AG04450 (cell line): ENCODE measurements around the gene CFAP58. TPM values are rescaled to one million over a fixed set of nuclear protein-coding genes. Genes with fewer than 3 reads are reported as not detected.

Experiments used
- CTCF ChIA-PET: fragments of 300-600, 350-600 bp; formaldehyde crosslinking; extraction: SDS; loops from one replicate; lab custom pipeline; 2022; ENCODE audit warnings: antibody characterized with exemption, inconsistent platforms; lab: Charles Lee
- POLR2A ChIA-PET: fragments of 350-600 bp; formaldehyde crosslinking; extraction: SDS; loops from one replicate; lab custom pipeline; 2021; ENCODE audit warnings: antibody characterized with exemption, inconsistent platforms; lab: Yijun Ruan, JAX
- DNase-seq: peaks from one replicate; pipeline ENCODE4 v3.0.0-alpha.2; 2011; ENCODE audit warnings: low read depth, low spot score
- H3K27ac ChIP-seq: one replicate; pipeline ENCODE4 v1.5.1; 2012; ENCODE audit warnings: low read depth, low read length, control low read depth
- H3K27me3 ChIP-seq: one replicate; pipeline ENCODE4 v1.6.0; 2012; ENCODE audit warnings: low read length; ENCODE audit not compliant: control insufficient read depth, insufficient read depth
- H3K4me3 ChIP-seq: 2 replicates; pipeline ENCODE4 v1.5.1; 2011; ENCODE audit warnings: mild to moderate bottlenecking, low read depth, low read length, control low read depth
- H3K9me3 ChIP-seq: 2 replicates; pipeline ENCODE4 v1.5.1; 2012; ENCODE audit warnings: low read length; ENCODE audit not compliant: control insufficient read depth, insufficient read depth
- polyA plus RNA-seq: library from polyadenylated mRNA; depleted of rRNA; stranded (reverse); fragments of >200 nt; gene quantifications from 2 replicates; pipeline ENCODE4 v1.2.3, GENCODE V29; 2011
- TF ChIP-seq, protein P1 (sequence below): IDR thresholded peaks from 2 replicates; pipeline ENCODE4 v1.5.1; 2011; ENCODE audit warnings: low read depth, low read length, control low read depth, inconsistent platforms

Gene CFAP58
- polyA plus RNA-seq, 1 experiment = 0.51 TPM

DNA sequence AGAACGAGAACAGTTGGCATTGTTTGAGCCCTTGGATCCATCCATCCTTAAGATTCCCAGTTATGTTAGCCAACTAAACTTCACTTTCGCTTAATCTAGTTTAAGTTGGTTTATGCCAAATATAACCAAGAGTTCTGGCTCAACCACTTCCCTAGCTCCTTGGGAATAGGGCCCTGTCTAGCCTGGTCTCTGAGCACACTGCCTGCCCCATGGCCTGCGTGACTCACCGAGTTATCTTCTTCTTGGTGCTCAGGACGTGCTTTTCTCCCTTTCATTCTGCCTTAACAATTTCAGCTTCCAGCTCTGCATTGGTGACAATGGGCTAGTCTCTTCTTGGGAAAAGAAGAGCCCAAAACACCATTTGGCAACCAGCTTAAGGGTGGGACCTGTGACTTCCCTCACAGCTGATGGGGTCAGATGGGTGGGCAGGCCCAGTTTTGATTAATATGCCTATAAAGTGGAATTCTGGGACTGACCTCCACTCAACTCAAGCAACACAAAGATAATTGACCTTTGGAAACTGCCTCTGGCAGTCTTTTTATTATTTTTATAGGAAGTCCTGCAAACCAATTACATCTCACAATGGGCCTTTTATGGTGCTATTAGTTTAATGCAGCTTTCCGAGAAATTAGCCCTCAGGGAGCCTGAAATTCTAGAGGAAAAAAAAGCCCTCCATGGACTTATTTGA lies 126.4 kb downstream of the CFAP58 start:
- no peaks in the 10 kb centered on the region for H3K9me3 ChIP-seq
- H3K27me3 ChIP-seq = no peaks in the 10 kb centered on the region
- CTCF ChIA-PET = no interaction called here
- POLR2A ChIA-PET = no interaction called here
- TF ChIP-seq, protein P1, sequence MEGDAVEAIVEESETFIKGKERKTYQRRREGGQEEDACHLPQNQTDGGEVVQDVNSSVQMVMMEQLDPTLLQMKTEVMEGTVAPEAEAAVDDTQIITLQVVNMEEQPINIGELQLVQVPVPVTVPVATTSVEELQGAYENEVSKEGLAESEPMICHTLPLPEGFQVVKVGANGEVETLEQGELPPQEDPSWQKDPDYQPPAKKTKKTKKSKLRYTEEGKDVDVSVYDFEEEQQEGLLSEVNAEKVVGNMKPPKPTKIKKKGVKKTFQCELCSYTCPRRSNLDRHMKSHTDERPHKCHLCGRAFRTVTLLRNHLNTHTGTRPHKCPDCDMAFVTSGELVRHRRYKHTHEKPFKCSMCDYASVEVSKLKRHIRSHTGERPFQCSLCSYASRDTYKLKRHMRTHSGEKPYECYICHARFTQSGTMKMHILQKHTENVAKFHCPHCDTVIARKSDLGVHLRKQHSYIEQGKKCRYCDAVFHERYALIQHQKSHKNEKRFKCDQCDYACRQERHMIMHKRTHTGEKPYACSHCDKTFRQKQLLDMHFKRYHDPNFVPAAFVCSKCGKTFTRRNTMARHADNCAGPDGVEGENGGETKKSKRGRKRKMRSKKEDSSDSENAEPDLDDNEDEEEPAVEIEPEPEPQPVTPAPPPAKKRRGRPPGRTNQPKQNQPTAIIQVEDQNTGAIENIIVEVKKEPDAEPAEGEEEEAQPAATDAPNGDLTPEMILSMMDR = no peak
- no peak overlapping the region for H3K27ac ChIP-seq
- H3K4me3 ChIP-seq = no peak overlapping the region
- no peak for DNase-seq

DNA sequence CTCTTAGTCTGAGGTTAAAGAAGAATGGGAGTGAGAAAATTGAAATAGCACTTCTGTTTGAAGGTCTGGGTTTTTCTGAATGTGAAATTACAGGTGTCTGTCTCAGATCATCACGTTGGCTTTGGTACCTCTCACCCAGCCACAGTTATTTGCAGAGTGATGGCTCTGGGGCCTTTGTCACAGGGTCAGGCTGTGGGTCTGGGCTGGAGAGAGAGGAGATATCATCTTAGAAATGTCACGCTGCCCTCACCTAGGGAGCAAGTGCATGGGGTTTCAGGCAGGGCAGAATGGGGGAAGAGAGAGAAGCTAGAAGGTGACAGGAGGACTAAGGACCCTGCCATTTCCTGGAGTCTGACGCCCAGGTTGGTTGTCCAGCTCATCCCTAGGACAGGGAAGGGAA lies 127.2 kb downstream of the CFAP58 start:
- no peak overlapping the region for H3K27ac ChIP-seq
- CTCF ChIA-PET = no interaction called here
- no peak for DNase-seq
- TF ChIP-seq, protein P1 = no peak
- H3K4me3 ChIP-seq = no peak overlapping the region
- POLR2A ChIA-PET = no interaction called here
- no peaks in the 10 kb centered on the region for H3K27me3 ChIP-seq
- no peaks in the 10 kb centered on the region for H3K9me3 ChIP-seq

DNA sequence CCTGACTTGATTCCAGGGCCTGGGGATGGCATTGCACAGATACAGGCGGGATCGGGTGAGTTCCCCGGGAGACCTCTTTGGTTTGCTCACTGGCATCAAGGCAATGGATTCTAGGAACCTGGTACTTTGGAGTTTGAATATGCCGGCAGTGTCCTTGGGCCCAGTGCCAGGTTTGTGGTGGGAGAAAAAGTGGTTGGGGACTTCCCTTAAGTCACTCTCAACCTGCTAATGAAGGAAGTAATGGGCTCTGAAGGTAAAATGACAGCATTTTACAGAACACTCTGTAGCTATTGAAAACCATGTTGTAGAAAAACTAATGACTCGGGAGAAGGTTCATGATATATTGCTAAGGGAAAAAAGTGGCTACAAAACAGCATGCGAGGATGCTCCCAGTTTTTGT lies 129.9 kb downstream of the CFAP58 start:
- CTCF ChIA-PET = no interaction called here
- Histone ChIP-seq H3K27ac (no peak overlapping the region), H3K4me3 (no peak overlapping the region), H3K27me3 (no peaks in the 10 kb centered on the region), H3K9me3 (no peaks in the 10 kb centered on the region)
- POLR2A ChIA-PET = no interaction called here
- DNase-seq = no peak
- TF ChIP-seq, protein P1 = no peak

DNA sequence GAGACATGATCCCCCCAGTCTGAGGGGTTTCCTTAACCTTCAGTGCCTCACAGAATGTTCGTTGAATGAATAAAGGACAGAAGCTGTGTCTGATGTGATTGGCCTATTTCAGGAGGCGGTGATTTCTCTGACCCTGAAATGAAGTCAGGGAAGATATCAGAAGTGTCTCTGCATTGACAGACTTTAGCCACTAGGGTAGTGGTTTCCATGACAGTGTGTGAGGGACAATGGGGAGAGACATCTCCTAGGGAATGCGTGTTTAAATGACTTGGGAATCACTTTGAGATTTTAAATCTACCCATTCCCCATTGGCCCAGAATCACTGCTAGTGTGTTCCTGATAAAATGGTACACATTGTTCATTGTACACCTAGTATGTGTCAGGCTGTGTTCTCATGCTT lies 132.0 kb downstream of the CFAP58 start:
- no peak overlapping the region for H3K27ac ChIP-seq
- no peaks in the 10 kb centered on the region for H3K9me3 ChIP-seq
- TF ChIP-seq, protein P1 = no peak
- no peak for DNase-seq
- ChIA-PET CTCF (no interaction called here), POLR2A (no interaction called here)
- no peaks in the 10 kb centered on the region for H3K27me3 ChIP-seq
- no peak overlapping the region for H3K4me3 ChIP-seq

DNA sequence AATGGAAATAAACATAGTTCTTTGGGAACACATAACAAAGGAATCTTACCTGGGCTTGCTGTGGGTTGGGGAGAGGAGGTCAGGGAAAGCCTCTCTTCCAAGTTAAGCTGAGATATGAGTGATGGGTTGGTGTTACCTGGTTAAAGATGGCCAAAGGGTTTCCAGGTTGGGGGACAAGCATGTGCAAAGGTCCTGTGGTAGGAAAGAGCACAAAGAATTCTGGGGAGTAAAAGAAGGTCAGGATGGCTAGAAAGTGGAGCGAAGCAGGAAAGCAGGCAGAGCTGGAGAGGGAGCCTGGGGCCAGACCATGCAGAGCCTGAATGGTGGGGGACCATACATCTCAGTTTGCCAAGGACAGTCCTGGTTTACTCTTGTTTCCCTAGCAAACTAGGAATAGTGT lies 133.2 kb downstream of the CFAP58 start:
- TF ChIP-seq, protein P1 = no peak
- H3K27ac ChIP-seq = no peak overlapping the region

More for the DNA sequence above, 133.2 kb downstream of the CFAP58 start:
- Histone ChIP-seq H3K27me3 (no peaks in the 10 kb centered on the region), H3K4me3 (no peak overlapping the region), H3K9me3 (no peaks in the 10 kb centered on the region)
- CTCF ChIA-PET = no interaction called here
- POLR2A ChIA-PET = no interaction called here
- DNase-seq = no peak
